Amygdala (tissue), 56 donors: ENCODE measurements around the gene COPS7A.
A peak's percentile ranks its signal among the peaks of the same experiment; 100 is the strongest.

Experiments
- DNase-seq, 56 donors: peaks; one replicate each; lab custom pipeline; 2025; lab: John Stamatoyannopoulos, UW

Gene COPS7A, protein sequence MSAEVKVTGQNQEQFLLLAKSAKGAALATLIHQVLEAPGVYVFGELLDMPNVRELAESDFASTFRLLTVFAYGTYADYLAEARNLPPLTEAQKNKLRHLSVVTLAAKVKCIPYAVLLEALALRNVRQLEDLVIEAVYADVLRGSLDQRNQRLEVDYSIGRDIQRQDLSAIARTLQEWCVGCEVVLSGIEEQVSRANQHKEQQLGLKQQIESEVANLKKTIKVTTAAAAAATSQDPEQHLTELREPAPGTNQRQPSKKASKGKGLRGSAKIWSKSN

DNA sequence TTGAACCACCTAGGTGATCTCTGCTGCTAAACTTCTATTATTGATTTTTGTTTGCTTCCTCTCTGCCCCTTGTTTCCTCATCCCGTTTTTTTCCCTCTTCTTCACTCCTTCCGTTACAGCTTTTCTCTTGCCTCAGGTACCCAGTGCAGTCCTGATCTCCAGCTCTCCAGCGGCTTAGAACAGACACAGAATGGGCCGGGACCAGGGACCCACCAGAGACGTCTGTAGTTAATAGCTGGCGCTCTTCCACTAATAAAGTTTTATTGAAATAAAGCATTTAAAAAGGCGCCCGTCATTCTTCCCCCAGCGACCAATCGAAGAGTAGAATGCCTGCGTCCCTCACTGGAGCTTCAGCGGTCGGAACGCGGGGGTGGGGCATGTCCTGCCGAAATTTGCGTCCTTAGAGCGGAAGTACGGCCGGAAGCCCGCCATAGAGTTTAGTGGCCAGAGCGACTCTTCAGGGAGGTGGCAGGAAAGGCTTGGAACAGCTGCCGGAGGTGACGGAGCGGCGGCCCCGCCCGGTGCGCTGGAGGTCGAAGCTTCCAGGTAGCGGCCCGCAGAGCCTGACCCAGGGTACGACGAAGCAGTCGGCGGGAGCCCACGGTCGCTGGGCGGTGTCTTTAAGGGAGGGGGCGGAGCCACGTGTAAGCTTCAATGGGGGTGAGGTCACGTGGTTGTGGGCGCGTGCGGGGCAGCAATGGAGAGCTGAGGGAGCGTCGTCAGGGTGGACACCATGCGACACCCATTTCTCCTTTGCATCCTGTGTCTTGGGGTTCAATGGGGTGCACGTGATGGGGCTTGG lies at the start of gene COPS7A:
Gene COPS7A (plus strand): TSS at position 440 of the 802 bp plus-strand sequence. CDS start 611 bp downstream, outside the sequence.
- peak; percentile 62 to 99 (median 97) for DNase-seq

DNA sequence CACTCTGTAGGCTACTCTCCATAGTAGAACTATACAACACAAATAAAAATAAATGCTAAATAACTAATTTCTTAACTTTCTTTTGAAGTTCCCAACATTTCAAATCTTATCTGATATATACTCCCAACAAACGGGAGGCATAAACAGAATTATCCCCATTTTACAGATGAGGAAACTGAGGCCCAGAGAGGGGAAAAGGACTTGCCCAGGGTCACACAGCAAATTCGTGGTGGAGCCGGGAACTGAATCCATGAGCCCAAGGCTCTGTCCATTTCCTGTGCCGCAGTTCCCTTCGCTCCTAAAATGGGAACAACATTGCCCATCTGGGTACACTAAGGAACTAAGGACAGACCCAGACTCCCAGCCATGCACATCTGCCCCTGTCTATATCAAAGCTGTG lies 46.9 kb upstream of the COPS7A start:
- no peak for DNase-seq

DNA sequence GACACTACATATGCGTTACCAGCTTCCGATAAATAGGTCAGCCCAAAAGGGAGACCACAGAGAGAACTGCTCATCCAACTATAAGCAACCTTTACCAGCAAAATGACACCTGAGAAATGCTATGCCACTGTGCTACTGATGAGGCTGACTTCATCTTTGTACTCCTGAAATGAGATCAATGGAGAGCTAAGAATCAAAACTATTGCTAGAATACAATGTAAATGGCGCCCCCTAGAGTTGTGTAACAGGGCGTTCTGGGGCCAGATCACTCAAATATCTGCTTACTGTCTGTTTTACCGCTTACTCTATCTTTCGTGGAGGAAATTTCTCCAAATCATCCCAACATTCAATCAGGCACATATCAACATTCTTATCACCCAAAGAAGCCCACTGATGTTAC lies 39.2 kb upstream of the COPS7A start:
- DNase-seq, result peak in 1 of 56 donors; percentile 17

DNA sequence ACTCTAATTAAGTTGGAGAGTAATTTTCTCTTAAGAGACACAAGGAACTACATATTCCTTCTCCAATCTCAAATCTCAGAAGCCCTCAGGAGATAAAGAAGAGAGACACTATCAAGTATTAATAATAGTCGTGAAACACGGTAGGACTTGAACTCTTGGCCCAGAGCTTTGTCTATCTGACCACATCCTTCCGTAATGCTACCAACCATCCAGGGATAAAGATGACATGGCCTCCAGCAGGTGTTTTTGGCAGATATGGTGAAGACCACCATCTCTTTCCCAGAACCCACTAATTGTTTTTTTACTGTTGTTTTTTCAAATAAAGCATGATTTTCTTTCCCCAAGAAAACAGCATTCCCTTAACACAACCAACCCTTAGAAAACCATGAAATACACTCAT lies 38.0 kb upstream of the COPS7A start:
- no peak for DNase-seq

DNA sequence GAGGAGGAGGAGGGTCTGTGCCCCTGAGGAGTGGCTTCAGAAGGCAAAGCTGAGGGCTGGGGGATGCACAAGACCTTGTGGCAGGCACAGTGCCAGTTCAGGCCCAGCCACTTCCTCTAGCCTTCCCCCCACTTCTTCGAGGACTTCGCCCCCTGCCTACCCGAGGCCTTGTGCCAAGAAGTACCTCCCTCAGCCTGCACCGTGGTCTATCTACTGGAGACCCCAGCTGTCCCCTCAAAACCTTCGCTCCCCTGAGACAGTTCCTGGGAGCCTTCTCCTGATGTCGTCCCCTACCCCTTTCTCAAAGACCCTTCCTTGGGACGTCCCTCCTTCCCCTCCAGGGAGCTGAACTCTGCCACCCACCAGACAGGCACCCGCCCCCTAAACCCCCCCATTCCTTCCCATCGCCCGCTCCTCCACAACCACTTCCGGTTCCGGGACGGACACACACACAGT lies 35.3 kb upstream of the COPS7A start:
- peak in 22 of 56 donors; percentile 38 to 93 (median 85) for DNase-seq

DNA sequence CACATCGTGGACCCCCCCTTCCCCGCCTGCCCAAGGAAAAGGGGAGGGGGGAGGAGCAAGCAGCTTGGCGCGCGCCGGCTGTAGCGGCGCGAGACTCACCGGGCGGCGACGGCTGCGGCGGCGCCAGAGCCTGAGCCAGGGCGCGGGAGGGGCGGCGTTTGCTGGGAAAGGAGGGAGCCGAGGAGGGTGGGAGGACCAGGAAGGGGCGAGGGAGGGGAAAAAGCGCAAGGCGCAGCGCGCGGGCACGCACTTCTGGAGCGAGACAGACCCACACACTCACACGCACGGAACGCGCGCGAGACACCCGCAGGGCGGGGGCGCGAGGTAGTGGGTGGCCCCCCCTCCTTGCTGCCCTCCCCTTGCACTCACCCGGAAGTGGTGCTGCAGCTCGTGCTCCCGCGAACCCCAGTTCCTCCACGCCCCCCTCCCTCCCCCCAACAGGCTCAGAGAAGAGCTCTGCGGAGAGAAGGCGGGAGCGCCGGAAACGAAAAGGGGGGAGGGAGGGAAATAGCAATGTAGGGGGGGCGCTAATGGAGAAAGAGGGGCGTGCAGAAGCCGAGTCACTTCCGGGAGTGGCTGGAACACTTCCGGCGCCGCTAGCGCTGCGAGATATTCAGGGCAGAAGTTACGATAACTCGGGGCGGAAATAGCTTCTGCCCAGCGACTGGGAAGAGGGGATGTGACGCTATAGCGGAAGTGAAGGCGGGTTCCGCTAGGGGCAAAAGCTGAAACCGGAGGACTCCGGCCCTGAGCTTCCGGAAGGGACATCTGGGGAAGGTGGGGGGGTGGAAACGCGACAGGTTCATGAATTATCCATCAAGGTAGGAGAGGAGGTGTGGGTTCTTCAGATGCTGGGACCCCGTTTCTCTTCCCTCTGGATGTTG lies 34.6 kb upstream of the COPS7A start, which contains the start of gene ZNF384:
Gene ZNF384 (minus strand): TSS at position 377 of the 884 bp plus-strand sequence. CDS start 9,855 bp downstream, outside the sequence.
- peak; percentile 66 to 100 (median 98) for DNase-seq

DNA sequence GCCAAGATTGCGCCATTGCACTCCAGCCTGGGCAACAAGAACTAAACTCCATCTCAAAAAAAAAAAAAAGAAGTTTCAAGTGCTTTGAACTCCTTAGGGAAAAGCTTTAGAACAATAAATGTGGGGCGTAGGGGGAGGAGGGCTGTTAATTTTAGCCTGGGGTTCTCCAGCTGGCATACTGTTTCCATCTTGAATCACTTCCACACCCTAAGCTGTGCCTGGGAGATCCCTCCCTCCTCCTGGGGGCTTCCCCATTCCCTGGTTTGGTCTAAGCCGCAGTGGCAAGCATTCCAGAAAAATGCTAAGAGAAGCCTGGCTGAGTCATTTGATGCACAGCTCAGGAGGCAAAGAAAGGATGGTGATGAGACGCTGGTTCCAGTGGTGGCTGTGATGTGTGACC lies 32.4 kb upstream of the COPS7A start:
- peak in 2 of 56 donors; percentile 11 to 20 for DNase-seq

DNA sequence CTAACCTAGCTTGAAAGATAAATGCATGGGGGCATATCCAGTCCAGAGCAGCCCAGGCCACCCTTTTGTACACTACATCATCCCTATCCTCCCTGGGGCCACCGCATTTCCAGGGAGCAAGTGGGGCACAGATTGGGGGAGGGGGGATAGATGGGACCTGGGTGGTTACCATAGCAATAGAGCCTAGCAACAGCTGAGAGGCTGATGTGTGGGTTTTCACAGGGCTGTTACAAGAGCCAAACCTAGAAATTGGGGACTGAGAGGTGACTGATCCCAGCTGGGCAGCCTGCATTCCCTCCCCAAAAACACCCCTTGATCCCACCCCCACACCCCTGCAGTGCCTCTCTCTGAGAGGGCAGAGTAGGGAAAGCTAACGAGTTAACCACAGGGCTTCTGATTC lies 31.0 kb upstream of the COPS7A start:
- no peak for DNase-seq

DNA sequence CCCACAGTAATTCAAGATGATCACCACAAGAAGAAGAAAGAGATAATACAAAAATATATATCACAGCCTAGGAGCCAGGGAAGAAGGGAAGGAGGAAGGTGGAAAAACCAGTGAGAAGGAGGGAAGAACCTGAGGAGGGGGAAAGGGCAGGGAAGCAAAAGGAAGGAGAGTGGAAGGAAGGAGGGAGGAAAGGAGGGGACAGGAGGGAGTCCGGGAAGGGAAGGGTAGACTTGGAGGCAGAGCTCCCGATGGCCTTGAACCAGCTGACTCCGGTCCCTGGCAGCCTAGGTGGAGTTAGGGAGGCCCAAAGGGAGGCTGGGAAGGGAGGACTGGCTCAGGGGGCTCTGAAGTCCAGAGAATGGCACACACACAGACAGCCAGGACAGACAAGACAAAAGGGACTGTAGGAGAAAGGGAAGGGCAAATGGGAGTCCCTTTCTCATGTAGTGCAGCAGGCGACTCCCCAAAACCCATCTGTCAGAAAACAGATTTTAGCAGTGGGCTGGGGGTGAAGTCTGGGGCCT lies 30.0 kb upstream of the COPS7A start:
- DNase-seq, result no peak

DNA sequence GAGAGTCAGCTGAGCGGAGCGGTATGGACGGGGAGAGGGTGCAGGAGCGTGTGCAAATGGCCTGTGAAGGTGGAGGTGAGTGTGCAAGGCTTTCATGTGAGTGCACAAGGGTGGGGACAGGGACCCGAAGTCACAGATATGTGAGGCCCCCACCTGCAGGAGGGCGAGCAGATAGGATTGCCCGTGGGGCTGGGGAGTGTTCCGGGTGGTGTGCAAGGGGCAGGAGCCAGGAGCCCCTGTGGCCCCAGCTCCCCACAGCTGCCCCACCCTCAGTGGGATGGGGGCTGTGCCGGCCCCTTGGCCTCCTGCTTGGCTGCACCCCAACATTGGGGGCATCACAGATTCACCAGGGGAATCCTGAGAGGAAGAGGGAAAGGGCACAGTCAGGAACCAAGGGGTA lies 29.1 kb upstream of the COPS7A start:
- DNase-seq, result no peak

DNA sequence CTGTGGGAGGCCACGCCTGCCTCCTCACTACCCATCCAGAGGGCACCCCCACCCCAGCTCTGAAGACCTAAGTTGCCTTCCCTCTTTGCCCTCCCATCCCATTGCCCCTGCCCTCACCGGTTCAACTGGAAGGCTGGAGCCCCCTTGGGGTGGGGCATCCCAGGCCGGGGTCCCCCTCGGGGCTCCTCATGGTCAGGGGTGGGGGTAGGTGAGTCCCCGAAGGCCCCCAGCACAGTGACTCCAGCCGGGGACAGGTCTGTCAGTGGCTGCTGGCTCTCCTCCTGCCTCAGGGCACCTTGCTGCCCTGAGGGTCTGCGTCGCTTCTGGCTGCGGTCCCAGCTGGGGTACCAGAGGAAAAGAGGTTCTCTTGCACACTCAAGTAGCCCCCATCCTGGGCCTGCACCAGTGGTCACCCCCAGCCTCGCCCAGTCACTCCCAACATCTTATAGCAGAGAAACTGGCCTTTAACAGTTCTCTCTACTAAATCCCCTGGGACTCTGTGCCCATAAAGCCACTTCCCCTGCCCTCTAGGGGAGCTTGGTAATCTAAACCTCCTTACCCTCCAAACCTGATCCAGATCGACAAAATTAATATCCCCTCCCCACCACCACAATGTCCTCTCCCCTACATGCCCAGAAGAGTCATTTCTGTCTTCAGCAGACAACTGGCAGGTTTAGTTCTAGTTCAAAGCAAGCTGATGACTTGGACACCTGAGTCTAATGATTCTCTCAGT lies 28.4 kb upstream of the COPS7A start:
- DNase-seq, result no peak

DNA sequence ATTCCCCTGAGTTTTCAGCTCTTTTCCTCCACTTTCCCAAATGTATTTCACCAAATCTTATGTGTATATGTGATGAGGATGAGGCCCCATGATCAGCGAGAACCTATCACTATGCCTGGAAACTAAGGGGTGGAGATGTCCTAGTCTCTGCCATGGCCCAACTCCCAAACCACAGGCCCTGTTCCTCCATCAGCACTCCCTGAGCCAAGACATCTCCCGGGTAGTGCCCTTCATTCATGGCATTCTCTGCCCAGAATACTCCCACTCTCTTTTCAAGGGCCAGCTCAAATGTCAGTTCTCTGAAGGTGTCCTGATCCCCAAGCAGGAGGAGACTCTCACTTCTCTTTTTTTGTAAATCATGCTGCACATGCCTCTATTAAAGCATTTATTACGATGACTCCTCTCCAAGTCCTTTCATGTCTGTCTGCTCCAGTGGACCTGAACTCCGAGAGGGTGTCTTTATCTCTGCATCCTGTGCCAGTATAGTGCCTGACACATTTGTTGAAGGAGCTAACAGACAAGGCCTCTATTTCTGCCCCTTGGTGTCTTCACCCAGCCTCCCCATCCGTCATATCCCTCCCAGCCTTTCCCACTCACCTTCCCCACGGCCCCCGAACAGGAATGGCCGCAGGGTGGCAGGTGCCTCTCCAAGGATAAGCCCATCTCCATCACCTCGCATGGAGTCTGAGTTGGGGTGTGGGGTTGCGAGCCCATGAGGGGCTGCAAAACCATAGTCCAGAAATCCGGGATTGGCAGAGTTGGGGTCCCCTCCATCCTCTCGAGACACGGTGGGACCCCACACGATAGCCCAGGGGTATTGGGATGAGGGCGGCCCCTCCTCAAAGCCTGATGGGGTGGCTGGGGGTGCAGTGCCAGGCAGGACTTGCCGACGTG lies 26.9 kb upstream of the COPS7A start:
- no peak for DNase-seq

DNA sequence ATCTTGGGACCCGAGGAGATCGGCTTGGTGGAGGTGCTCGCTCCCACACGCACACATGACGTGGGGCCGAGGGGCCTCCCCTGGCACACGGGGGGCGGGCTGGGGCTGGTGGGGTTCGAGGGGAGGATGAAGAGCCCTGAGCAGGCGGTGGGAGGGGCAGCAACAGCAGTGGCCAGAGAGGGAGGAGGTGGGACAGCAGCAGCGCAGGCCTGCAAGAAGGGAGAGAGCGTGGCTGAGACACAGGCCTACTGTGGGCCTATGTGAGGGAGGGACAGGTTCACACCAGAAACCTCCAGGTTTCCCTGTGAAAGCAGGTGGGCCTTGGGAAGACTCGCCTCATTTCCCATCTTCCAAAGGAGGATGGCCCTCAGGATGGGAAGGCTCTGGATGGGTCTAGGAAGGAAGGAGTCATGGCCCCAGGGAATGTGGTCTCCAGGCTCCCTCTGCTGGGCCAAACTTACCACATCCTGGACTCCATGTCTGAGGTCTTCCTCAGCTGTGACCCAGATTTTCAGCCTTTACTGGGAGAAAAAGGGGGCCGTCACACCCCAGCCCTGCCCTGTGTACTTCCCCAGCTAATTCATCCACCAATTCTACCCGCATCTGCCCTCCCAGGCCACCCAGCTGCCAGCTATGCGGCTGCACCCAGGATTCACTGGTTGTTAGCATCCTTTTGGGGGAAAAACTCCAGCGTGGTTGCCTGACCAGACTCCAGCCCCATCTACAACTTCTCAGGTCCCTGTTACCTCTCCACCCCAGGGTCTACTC lies 26.1 kb upstream of the COPS7A start:
- DNase-seq, result peak in 2 of 56 donors; percentile 6 to 10

DNA sequence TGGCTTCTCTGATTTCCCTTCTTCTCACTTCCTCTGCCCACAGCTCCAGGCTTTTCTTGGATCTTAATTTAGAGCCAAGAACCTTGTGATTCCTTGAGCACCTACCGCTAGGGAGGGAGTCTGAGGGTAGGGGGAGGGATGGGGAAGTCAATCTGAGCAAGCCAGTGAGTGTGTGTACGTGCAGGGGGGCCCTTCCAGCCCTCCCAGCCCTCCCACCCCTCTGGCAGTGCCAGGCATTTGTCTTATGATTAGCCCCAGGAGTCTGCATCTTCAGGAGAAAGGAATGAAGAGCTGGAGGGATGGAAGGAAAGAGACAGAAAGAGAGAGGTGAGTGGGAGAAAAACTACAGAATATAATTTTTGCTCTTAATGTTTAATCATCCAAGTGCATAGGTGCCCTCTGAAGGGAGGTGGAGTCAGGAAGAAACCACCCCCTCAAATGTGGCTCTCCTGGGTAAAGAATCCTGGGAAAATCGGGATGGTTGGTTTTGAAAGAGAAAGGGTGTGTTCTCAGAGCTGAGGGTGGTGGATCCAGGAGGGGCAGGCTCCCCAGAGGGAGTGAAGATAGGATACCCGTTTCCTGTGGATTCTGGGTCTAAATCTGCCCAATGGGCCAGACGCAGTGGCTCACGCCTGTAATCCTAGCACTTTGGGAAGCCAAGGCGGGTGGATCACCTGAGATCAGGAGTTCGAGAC lies 25.3 kb upstream of the COPS7A start:
- DNase-seq, result peak in 3 of 56 donors; percentile 6 to 16 (median 15)

DNA sequence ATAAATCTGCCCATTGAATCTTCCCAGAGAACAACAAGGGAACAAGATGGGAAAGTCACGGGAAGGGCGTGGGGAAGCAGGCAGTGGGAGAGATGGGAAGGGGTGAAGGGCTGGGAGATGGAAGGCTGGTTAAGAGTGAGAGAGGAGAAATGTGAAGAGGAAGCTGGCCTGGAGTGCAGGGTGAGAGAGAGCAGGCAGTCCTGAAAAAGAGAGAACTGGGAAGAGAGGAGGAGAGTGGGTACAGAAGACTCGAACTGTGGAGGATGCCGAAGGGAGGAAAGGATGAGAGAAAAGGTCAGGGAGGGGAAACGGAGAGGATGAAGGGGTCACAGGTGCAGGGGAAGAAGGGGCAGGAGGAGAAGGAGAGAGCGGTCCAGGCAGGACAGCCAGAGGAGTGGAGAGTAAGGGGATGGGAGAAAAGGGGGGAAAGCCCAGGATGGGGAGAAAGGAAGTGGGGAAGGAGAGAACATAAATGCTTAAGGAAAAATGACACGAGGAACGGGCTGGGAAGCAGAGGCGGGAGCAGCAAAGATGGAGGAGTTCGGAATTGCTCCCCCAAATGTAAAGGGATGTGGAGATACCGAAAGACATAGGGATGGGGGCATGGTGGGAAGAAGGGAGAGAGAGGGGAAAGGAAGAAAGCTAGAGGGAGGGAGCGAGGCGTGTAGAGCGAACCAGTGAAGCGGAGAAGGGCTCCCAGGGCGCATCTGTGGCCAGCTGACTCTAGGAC lies 24.4 kb upstream of the COPS7A start:
- DNase-seq, result no peak

DNA sequence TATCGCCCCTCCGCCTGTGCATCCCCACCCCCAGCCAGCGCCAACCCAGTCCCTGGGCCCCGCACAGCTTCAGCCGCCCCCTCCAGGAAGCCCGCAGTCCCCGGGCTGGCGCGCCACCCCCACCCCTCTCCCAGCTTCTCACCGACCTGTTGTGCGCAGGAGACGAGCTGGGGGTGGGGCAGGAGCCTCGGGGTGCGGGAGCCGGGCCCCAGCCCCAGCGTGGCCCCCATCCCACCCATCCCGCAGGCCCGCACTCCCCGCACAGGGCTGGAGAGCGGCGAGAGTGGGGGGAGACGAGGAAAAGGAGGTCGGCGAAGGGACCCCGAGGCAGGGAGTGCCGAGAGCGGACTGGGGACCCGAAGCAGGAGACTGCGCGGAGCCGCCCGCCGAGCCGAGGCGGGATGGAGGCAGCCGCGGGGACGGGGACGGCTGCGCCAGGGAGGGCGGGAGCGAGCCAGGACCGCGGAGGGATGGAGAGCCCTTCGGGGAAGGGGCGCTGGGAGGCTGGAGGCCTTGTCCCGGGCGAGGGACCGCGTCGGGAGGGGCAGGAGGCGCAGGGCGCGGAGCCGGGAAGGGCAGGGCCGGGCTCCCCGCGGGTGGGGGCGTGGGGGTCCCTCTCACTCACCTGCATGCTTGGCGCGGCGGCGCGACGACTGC lies 23.7 kb upstream of the COPS7A start:
- peak in 10 of 56 donors; percentile 6 to 56 (median 24) for DNase-seq
